Hepatocyte (in vitro differentiated cells): ENCODE measurements around the gene ARHGAP10.

ENCODE experiments used
- EZH2phosphoT487 ChIP-seq: fragments of 200-600 bp; sonication (generic); IDR thresholded peaks from one replicate; pipeline ENCODE4 v1.6.1; 2018; ENCODE audit warnings: antibody characterized with exemption, mild to moderate bottlenecking, low read depth, moderate library complexity; ENCODE audit not compliant: unreplicated experiment, severe bottlenecking
- TF ChIP-seq, protein P1 (sequence below): fragments of 200-600 bp; sonication (generic); IDR thresholded peaks from 2 replicates; pipeline ENCODE4 v1.5.1; 2016; ENCODE audit warnings: antibody characterized with exemption, mild to moderate bottlenecking; ENCODE audit not compliant: poor library complexity

- TF ChIP-seq, protein P1, sequence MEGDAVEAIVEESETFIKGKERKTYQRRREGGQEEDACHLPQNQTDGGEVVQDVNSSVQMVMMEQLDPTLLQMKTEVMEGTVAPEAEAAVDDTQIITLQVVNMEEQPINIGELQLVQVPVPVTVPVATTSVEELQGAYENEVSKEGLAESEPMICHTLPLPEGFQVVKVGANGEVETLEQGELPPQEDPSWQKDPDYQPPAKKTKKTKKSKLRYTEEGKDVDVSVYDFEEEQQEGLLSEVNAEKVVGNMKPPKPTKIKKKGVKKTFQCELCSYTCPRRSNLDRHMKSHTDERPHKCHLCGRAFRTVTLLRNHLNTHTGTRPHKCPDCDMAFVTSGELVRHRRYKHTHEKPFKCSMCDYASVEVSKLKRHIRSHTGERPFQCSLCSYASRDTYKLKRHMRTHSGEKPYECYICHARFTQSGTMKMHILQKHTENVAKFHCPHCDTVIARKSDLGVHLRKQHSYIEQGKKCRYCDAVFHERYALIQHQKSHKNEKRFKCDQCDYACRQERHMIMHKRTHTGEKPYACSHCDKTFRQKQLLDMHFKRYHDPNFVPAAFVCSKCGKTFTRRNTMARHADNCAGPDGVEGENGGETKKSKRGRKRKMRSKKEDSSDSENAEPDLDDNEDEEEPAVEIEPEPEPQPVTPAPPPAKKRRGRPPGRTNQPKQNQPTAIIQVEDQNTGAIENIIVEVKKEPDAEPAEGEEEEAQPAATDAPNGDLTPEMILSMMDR, result no peak
- no peak for TF ChIP-seq EZH2phosphoT487
Measured at GRCh38 chr4:147754037-147754445, 22.2 kb downstream of the ARHGAP10 start.
